Measurements from ENCODE around the gene RICTOR. TPM values are rescaled to one million over a fixed set of nuclear protein-coding genes. Genes with fewer than 3 reads are reported as not detected.
A peak's percentile ranks its signal among the peaks of the same experiment; 100 is the strongest.
"Not testable (repeated sequence)": the region's sequence is repeated elsewhere in the genome, so short reads cannot be mapped to it uniquely, and the experiment has no call there.

RICTOR gene
- total and polyA plus RNA-seq, 2 donors (not counting 1 experiment from before 2014, with no cell fraction given): 17.1 to 26.3 TPM

DNA sequence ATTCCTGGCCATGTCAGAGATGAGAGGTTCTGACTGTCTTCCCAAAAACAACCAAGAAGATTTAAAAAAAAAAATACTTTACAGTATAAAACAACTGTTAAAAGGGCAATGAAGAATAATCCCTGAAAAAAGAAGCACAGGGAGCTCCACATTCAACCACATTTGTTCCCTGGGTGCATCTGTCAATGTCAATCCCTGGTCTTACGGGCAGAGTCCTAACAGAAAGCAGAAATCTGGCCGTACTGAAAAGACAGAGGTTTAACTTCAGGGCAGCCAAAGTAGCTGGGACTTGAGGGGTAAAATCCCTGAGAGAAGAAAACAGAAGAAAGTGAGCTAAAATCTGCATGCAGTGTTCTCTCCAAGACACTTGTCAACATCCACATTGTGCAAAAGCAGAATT lies 76.6 kb downstream of the RICTOR start:
- H3K27ac ChIP-seq (ENCODE audit: insufficient read depth, low read length): no peak overlapping the region
- H3K27me3 ChIP-seq (ENCODE audit: control insufficient read depth, insufficient read depth, low read length): no peaks in the 10 kb centered on the region
- H4K20me1 ChIP-seq (ENCODE audit: control insufficient read depth, extremely low read depth, insufficient read depth, low read length): no peaks in the 10 kb centered on the region
- no peak overlapping the region for H3K9ac ChIP-seq (ENCODE audit: insufficient read depth, low read length)
- H3K4me1 ChIP-seq (ENCODE audit: control insufficient read depth, extremely low read depth, insufficient read depth, low read length): no peaks in the 10 kb centered on the region
- no peaks in the 10 kb centered on the region for H3K9me3 ChIP-seq (ENCODE audit: control insufficient read depth, insufficient read depth, low read depth, low read length)
- H2AFZ ChIP-seq (ENCODE audit: low read length): no peak overlapping the region
- H3K4me3 ChIP-seq (replicated peaks in 1 of 4; ENCODE audit: control extremely low read depth in 1 of 4, insufficient read depth in 1 of 4, low read depth in 3 of 4, low read length in 4 of 4): no peak overlapping the region
- H3K4me2 ChIP-seq (ENCODE audit: extremely low read depth, insufficient read depth, low read length): no peak overlapping the region
- DNase-seq (ENCODE audit: low read depth in 2 of 2): peak in 1 of 2 donors; percentile 15
- H3K79me2 ChIP-seq (ENCODE audit: control insufficient read depth, insufficient read depth, low read length): no peaks in the 10 kb centered on the region
- peaks cover 2% of the 10 kb centered on the region for H3K36me3 ChIP-seq (ENCODE audit: control insufficient read depth, insufficient read depth, low read length)
- no peak for TF ChIP-seq EZH2 (IDR thresholded peaks at IDR 0.05; ENCODE audit: low read length, missing control alignments)
- TF ChIP-seq, protein P1, sequence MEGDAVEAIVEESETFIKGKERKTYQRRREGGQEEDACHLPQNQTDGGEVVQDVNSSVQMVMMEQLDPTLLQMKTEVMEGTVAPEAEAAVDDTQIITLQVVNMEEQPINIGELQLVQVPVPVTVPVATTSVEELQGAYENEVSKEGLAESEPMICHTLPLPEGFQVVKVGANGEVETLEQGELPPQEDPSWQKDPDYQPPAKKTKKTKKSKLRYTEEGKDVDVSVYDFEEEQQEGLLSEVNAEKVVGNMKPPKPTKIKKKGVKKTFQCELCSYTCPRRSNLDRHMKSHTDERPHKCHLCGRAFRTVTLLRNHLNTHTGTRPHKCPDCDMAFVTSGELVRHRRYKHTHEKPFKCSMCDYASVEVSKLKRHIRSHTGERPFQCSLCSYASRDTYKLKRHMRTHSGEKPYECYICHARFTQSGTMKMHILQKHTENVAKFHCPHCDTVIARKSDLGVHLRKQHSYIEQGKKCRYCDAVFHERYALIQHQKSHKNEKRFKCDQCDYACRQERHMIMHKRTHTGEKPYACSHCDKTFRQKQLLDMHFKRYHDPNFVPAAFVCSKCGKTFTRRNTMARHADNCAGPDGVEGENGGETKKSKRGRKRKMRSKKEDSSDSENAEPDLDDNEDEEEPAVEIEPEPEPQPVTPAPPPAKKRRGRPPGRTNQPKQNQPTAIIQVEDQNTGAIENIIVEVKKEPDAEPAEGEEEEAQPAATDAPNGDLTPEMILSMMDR (conservative IDR thresholded peaks at IDR 0.05 in 1 of 2, IDR thresholded peaks at IDR 0.05 in 1 of 2; ENCODE audit: low read depth in 1 of 2, low read length in 2 of 2): no peak

DNA sequence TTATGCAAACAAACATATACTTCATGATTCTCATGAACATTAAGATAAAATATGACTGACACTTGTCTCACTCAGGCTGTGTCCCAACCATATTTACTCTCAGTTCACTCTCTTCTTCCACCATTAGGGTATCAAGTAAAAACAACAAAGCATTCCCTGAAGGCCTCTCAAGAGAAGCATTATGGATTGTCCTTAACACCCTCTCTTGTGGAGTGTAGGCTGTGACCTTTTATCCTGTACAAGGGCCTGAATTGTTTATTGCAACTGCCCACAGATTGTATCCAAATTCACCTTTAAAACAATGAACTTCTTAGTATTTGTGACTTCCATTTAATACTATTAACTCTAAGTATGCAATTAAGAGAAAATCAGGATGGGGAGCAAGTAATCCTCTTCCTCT lies 78.1 kb downstream of the RICTOR start:
- H3K4me1 ChIP-seq (ENCODE audit: control insufficient read depth, extremely low read depth, insufficient read depth, low read length): no peaks in the 10 kb centered on the region
- H3K4me3 ChIP-seq (replicated peaks in 1 of 4; ENCODE audit: control extremely low read depth in 1 of 4, insufficient read depth in 1 of 4, low read depth in 3 of 4, low read length in 4 of 4): no peak overlapping the region
- H3K9ac ChIP-seq (ENCODE audit: insufficient read depth, low read length): no peak overlapping the region
- H3K4me2 ChIP-seq (ENCODE audit: extremely low read depth, insufficient read depth, low read length): no peak overlapping the region
- no peak overlapping the region for H3K27ac ChIP-seq (ENCODE audit: insufficient read depth, low read length)
- H2AFZ ChIP-seq (ENCODE audit: low read length): no peak overlapping the region
- H3K27me3 ChIP-seq (ENCODE audit: control insufficient read depth, insufficient read depth, low read length): no peaks in the 10 kb centered on the region
- no peak for DNase-seq (ENCODE audit: low read depth in 2 of 2)
- H3K9me3 ChIP-seq (ENCODE audit: control insufficient read depth, insufficient read depth, low read depth, low read length): no peaks in the 10 kb centered on the region
- TF ChIP-seq, protein P1 (conservative IDR thresholded peaks at IDR 0.05 in 1 of 2, IDR thresholded peaks at IDR 0.05 in 1 of 2; ENCODE audit: low read depth in 1 of 2, low read length in 2 of 2): no peak
- TF ChIP-seq EZH2 (IDR thresholded peaks at IDR 0.05; ENCODE audit: low read length, missing control alignments): no peak
- H4K20me1 ChIP-seq (ENCODE audit: control insufficient read depth, extremely low read depth, insufficient read depth, low read length): no peaks in the 10 kb centered on the region
- no peaks in the 10 kb centered on the region for H3K79me2 ChIP-seq (ENCODE audit: control insufficient read depth, insufficient read depth, low read length)
- H3K36me3 ChIP-seq (ENCODE audit: control insufficient read depth, insufficient read depth, low read length): peaks cover 2% of the 10 kb centered on the region

DNA sequence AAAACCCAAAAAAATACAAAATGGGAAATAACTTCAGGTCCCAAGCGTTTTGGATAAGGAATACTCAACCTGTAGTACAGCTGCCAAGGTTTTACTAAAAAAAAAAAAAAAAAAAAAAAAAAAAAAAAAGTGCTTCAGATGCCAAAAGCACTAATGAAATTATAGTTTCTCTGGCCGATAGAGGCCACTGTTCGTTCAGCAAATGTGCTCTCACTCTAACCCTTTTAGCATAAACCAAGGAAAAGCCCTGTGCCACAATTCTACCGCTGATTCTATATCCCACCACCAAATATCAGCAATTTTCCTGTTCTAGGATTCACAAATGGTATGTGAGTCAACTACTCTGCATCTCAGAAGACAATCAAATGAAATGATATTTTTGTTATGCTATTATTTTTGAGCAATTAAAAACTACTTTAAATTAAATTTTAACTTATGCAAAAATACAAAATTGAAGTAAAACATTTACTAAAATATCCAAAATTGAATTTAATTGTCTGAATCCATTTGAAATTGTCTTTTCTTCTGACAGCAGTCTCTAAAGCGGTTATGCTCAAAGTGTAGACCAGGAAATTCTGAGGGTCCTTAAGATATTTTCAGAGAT lies 79.8 kb downstream of the RICTOR start:
- H3K27me3 ChIP-seq (ENCODE audit: control insufficient read depth, insufficient read depth, low read length): no peaks in the 10 kb centered on the region
- H4K20me1 ChIP-seq (ENCODE audit: control insufficient read depth, extremely low read depth, insufficient read depth, low read length): no peaks in the 10 kb centered on the region
- DNase-seq (ENCODE audit: low read depth in 2 of 2): peak; percentile 55 to 84
- H2AFZ ChIP-seq (ENCODE audit: low read length): no peak overlapping the region
- H3K27ac ChIP-seq (ENCODE audit: insufficient read depth, low read length): no peak overlapping the region
- peaks cover 2% of the 10 kb centered on the region for H3K36me3 ChIP-seq (ENCODE audit: control insufficient read depth, insufficient read depth, low read length)
- no peak overlapping the region for H3K4me3 ChIP-seq (replicated peaks in 1 of 4; ENCODE audit: control extremely low read depth in 1 of 4, insufficient read depth in 1 of 4, low read depth in 3 of 4, low read length in 4 of 4)
- H3K4me2 ChIP-seq (ENCODE audit: extremely low read depth, insufficient read depth, low read length): no peak overlapping the region
- TF ChIP-seq, protein P1 (conservative IDR thresholded peaks at IDR 0.05 in 1 of 2, IDR thresholded peaks at IDR 0.05 in 1 of 2; ENCODE audit: low read depth in 1 of 2, low read length in 2 of 2): peak; percentile 58 to 68
- TF ChIP-seq EZH2 (IDR thresholded peaks at IDR 0.05; ENCODE audit: low read length, missing control alignments): no peak
- no peaks in the 10 kb centered on the region for H3K79me2 ChIP-seq (ENCODE audit: control insufficient read depth, insufficient read depth, low read length)
- no peak overlapping the region for H3K9ac ChIP-seq (ENCODE audit: insufficient read depth, low read length)
- no peaks in the 10 kb centered on the region for H3K4me1 ChIP-seq (ENCODE audit: control insufficient read depth, extremely low read depth, insufficient read depth, low read length)
- H3K9me3 ChIP-seq (ENCODE audit: control insufficient read depth, insufficient read depth, low read depth, low read length): no peaks in the 10 kb centered on the region

DNA sequence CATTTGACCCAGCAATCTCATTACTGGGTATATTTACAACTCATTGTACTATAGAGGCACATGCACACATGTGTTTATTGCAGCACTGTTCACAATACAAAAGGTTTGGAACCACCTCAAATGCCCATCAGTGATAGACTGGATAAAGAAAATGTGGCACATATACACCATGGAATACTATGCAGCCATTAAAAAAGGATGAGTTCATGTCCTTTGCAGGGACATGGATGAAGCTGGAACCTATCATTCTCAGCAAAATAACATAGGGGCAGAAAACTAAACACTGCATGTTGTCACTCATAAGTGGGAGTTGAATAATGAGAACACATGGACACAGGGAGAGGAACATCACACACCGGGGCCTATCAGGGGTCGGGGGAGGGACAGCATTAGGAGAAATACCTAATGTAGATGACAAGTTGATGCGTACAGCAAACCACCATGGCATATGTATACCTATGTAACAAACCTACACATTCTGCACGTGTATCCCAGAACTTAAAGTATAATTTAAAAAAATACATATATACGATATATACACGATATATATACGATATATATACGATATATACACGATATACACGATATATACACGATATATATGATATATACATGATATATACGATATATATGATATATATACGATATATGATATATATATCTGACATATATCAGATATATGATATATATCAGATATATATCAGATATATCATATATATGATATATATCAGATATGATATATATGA lies 84.1 kb downstream of the RICTOR start:
- H3K4me3 ChIP-seq (replicated peaks in 1 of 4; ENCODE audit: control extremely low read depth in 1 of 4, insufficient read depth in 1 of 4, low read depth in 3 of 4, low read length in 4 of 4); H3K27me3 ChIP-seq (ENCODE audit: control insufficient read depth, insufficient read depth, low read length); H3K36me3 ChIP-seq (ENCODE audit: control insufficient read depth, insufficient read depth, low read length); H3K4me2 ChIP-seq (ENCODE audit: extremely low read depth, insufficient read depth, low read length); H3K27ac ChIP-seq (ENCODE audit: insufficient read depth, low read length); H3K4me1 ChIP-seq (ENCODE audit: control insufficient read depth, extremely low read depth, insufficient read depth, low read length); H4K20me1 ChIP-seq (ENCODE audit: control insufficient read depth, extremely low read depth, insufficient read depth, low read length); H2AFZ ChIP-seq (ENCODE audit: low read length); H3K79me2 ChIP-seq (ENCODE audit: control insufficient read depth, insufficient read depth, low read length); H3K9ac ChIP-seq (ENCODE audit: insufficient read depth, low read length); H3K9me3 ChIP-seq (ENCODE audit: control insufficient read depth, insufficient read depth, low read depth, low read length); DNase-seq (ENCODE audit: low read depth in 2 of 2): not testable (repeated sequence)
